ENCODE measurements around the gene RDH14.

RDH14 gene

GRCh38 chr2:18566145-18566769 lies 5.8 kb upstream of the RDH14 start:
- DNase-seq (ENCODE audit: low read depth) = no peak

GRCh38 chr2:18560797-18561085 lies 288 bp upstream of the RDH14 start:
- DNase-seq (ENCODE audit: low read depth) = no peak

GRCh38 chr2:18559531-18560030 lies 872 bp downstream of the RDH14 start:
- DNase-seq (ENCODE audit: low read depth) = no peak

- DNase-seq (ENCODE audit: low read depth) = no peak
Observed at GRCh38 chr2:18558458-18558857, 2.0 kb downstream of the RDH14 start.

GRCh38 chr2:18557121-18557520 lies 3.3 kb downstream of the RDH14 start:
- no peak for DNase-seq (ENCODE audit: low read depth)

GRCh38 chr2:18552351-18553077 lies 7.9 kb downstream of the RDH14 start:
- no peak for DNase-seq (ENCODE audit: low read depth)

- DNase-seq (ENCODE audit: low read depth) = no peak
Observed at GRCh38 chr2:18551623-18552022, 8.8 kb downstream of the RDH14 start.

- no peak for DNase-seq (ENCODE audit: low read depth)
Observed at GRCh38 chr2:18551169-18551568, 9.3 kb downstream of the RDH14 start.

- DNase-seq (ENCODE audit: low read depth) = no peak
Observed at GRCh38 chr2:18550433-18550832, 10.0 kb downstream of the RDH14 start.

- DNase-seq (ENCODE audit: low read depth) = no peak
Observed at GRCh38 chr2:18549083-18549482, 11.4 kb downstream of the RDH14 start.

- DNase-seq (ENCODE audit: low read depth) = no peak
Observed at GRCh38 chr2:18548621-18549020, 11.8 kb downstream of the RDH14 start.

GRCh38 chr2:18546567-18546966 lies 13.9 kb downstream of the RDH14 start:
- DNase-seq (ENCODE audit: low read depth) = no peak

- DNase-seq (ENCODE audit: low read depth) = no peak
Observed at GRCh38 chr2:18545384-18545783, 15.1 kb downstream of the RDH14 start.

GRCh38 chr2:18544171-18544570 lies 16.3 kb downstream of the RDH14 start:
- DNase-seq (ENCODE audit: low read depth) = no peak

- DNase-seq (ENCODE audit: low read depth) = no peak
Observed at GRCh38 chr2:18540872-18541271, 19.6 kb downstream of the RDH14 start.

GRCh38 chr2:18536697-18537096 lies 23.8 kb downstream of the RDH14 start:
- no peak for DNase-seq (ENCODE audit: low read depth)

- DNase-seq (ENCODE audit: low read depth) = no peak
Observed at GRCh38 chr2:18536100-18536499, 24.4 kb downstream of the RDH14 start.

- DNase-seq (ENCODE audit: low read depth) = no peak
Observed at GRCh38 chr2:18531194-18531593, 29.3 kb downstream of the RDH14 start.

- DNase-seq (ENCODE audit: low read depth) = no peak
Observed at GRCh38 chr2:18527822-18528221, 32.6 kb downstream of the RDH14 start.

GRCh38 chr2:18527326-18527725 lies 33.1 kb downstream of the RDH14 start:
- no peak for DNase-seq (ENCODE audit: low read depth)

- DNase-seq (ENCODE audit: low read depth) = no peak
Observed at GRCh38 chr2:18526429-18526828, 34.0 kb downstream of the RDH14 start.

- DNase-seq (ENCODE audit: low read depth) = no peak
Observed at GRCh38 chr2:18525852-18526251, 34.6 kb downstream of the RDH14 start.

- DNase-seq (ENCODE audit: low read depth) = no peak
Observed at GRCh38 chr2:18525236-18525635, 35.2 kb downstream of the RDH14 start.
